Urinary bladder (tissue), 4 donors: Measurements from ENCODE around the gene UHRF2. TPM values are rescaled to one million over a fixed set of nuclear protein-coding genes. Genes with fewer than 3 reads are reported as not detected.
"Not testable (repeated sequence)": the region's sequence is repeated elsewhere in the genome, so short reads cannot be mapped to it uniquely, and the experiment has no call there.

Experiments
- DNase-seq: peaks from one replicate; pipeline ENCODE4 v3.0.0-alpha.2; 2015; ENCODE audit errors: extremely low spot score
- H3K27ac ChIP-seq: one replicate; pipeline ENCODE4 v1.5.1; 2013; ENCODE audit warnings: low read depth, mild to moderate bottlenecking, moderate library complexity
- H3K36me3 ChIP-seq: one replicate; pipeline ENCODE4 v1.6.1; 2013; ENCODE audit warnings: mild to moderate bottlenecking, moderate library complexity; ENCODE audit not compliant: insufficient read depth
- H3K4me1 ChIP-seq: one replicate; pipeline ENCODE4 v1.6.1; 2013; ENCODE audit warnings: mild to moderate bottlenecking, moderate library complexity; ENCODE audit not compliant: insufficient read depth
- H3K4me3 ChIP-seq: one replicate; pipeline ENCODE4 v1.5.1; 2013; ENCODE audit warnings: low read depth, low read length
- WGBS: extraction: QIAGEN DNeasy Blood & Tissue Kit; methylation state at CpG from one replicate; pipeline ENCODE4 v1.1.7; 2013; 5-methylcytosine and 5-hydroxymethylcytosine counted together
- polyA plus RNA-seq: library from polyadenylated mRNA; stranded (reverse); fragments of 200-250 nt; gene quantifications from one replicate; pipeline ENCODE4 v1.2.3, GENCODE V29; 2013
- total RNA-seq: library from RNA; depleted of rRNA; stranded (reverse); fragments of >200 nt; gene quantifications from one replicate; pipeline ENCODE4 v1.2.3, GENCODE V29; 2014
- donor health status: healthy with polysubstance abuse.
- donor health status: healthy.

UHRF2 gene
- total and polyA plus RNA-seq, 2 donors, result 22.3 to 117 TPM

- H3K4me3 ChIP-seq, result no peak overlapping the region
- H3K36me3 ChIP-seq, result no peaks in the 10 kb centered on the region
- no peaks in the 10 kb centered on the region for H3K4me1 ChIP-seq
- H3K27ac ChIP-seq, result no peak overlapping the region
- WGBS, result 13% methylated on average over 1 of the region's 1 CpG
- no peak for DNase-seq
Observed at GRCh38 chr9:6443661-6444060, 30.7 kb downstream of the UHRF2 start.

DNA sequence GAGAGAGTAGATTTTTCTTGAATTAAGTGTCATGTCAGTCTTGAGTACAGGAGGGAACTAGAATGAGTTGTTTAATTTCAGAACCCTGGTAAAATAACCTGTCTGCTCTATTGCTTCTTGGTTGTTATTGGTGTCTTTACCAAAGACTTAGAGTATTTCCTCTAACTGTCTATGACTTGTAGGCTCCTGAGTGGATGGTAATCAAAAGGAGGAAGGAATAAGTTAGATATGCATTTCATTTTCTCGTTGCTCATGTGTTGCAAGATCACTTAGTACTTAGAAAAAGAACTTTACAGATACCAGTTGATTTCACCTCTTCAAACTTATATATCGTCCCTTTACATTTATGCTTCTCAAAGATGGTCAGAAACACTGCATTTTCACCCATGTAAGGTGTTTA is 31.1 kb downstream of the UHRF2 start:
- Histone ChIP-seq H3K4me3 (no peak overlapping the region), H3K27ac (no peak overlapping the region), H3K36me3 (no peaks in the 10 kb centered on the region), H3K4me1 (peaks cover under 1% of the 10 kb centered on the region)
- 77% methylated on average over 2 of the region's 2 CpGs for WGBS
- DNase-seq, result no peak

DNA sequence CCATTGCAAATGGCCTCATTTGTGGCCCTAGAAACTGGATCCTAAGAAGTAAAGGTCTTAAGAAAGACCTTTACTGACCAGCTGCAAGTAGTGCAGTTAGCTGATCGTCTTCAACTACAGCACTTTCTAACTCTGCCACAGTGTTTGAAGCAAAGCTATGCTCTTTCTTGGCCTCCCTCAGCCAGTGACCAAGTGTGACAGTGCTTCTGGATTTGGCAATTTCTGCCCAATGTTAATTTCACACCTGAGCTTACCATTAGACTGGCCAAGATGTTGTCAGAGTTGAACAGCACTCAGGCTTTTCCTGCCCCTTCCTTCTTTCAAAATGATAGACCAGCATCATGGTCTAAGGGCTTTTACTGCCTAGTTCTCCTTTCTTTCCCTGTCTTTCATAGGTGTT is 36.1 kb downstream of the UHRF2 start:
- no peak for DNase-seq
- Histone ChIP-seq H3K4me1 (peaks cover 4% of the 10 kb centered on the region), H3K36me3 (no peaks in the 10 kb centered on the region), H3K27ac (no peak overlapping the region), H3K4me3 (no peak overlapping the region)
- 73% methylated on average over 1 of the region's 1 CpG for WGBS

DNA sequence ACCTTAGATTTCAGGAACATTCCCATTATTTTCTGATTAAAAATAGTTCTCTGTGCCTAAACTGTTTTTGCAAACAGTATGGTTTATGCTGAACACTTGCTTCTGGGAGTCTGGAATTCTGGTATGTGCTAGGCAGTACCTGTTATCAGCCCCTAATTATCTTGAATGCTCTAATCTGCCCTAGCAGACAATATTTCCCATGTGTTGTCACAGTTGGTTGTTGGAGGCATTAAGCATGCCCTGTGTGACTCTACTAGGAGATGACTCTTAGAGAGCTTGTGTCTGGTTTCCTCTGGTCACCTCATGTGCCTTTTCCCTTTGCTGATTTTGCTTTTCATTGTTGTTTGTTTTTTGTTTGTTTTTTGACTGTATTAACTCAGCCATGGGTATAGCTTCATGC is 36.6 kb downstream of the UHRF2 start:
- no peak for DNase-seq
- Histone ChIP-seq H3K27ac (no peak overlapping the region), H3K4me1 (peaks cover 4% of the 10 kb centered on the region), H3K36me3 (no peaks in the 10 kb centered on the region), H3K4me3 (no peak overlapping the region)

DNA sequence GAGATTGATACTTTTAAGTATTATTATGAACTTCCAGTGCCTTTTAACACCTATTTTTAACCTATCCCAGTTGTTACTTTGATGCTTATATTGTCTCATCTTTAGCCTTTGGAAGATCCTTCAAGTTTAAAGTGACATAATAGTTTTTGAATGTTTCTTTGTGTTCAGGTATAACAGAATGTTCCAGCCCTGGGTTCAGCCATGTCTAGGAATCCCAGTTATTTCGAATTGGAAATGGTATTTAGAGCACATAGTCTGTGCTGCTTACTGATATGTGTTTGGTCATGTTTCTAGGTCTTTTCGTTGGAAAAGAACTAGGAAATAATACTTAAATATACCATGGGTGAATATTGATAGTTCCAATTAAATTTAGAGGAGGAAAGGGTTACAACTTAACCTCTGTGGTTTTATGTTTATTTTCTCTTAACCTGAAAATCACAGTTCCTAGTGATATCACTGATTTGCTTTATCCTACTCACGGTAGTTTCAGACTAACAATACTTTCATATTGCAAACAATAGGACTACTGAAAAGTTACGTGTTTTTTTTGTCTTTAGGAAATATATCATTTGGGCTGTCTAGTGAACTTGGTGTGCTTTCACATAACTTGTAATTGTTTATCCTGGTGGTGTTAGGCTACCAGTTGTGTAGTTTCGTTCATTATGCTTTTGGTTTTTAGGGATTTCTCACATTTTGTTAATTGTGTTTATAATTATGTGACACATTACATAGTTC is 37.8 kb downstream of the UHRF2 start:
- WGBS, result 76% methylated on average over 5 of the region's 5 CpGs
- H3K4me1 ChIP-seq, result peaks cover 4% of the 10 kb centered on the region
- no peak for DNase-seq
- no peak overlapping the region for H3K4me3 ChIP-seq
- no peaks in the 10 kb centered on the region for H3K36me3 ChIP-seq
- H3K27ac ChIP-seq, result no peak overlapping the region

DNA sequence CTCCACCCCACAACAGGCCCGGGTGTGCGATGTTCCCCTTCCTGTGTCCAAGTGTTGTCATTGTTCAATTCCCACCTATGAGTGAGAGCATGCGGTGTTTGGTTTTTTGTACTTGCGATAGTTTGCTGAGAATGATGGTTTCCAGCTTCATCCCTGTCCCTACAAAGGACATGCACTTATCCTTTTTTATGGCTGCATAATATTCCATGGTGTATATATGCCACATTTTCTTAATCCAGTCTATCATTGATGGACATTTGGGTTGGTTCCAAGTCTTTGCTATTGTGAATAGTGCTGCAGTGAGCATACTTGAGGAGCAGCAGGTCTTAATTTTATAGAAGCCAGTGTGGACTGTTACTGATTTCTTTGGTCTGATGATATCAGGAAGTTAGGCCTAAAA is 42.3 kb downstream of the UHRF2 start:
- 96% methylated on average over 4 of the region's 4 CpGs for WGBS
- H3K4me3 ChIP-seq, H3K27ac ChIP-seq, H3K36me3 ChIP-seq, H3K4me1 ChIP-seq, DNase-seq: not testable (repeated sequence)

- H3K36me3 ChIP-seq, H3K4me1 ChIP-seq, H3K27ac ChIP-seq, DNase-seq, H3K4me3 ChIP-seq: not testable (repeated sequence)
- 97% methylated on average over 4 of the region's 4 CpGs for WGBS
Observed at GRCh38 chr9:6458704-6459103, 45.7 kb downstream of the UHRF2 start.

DNA sequence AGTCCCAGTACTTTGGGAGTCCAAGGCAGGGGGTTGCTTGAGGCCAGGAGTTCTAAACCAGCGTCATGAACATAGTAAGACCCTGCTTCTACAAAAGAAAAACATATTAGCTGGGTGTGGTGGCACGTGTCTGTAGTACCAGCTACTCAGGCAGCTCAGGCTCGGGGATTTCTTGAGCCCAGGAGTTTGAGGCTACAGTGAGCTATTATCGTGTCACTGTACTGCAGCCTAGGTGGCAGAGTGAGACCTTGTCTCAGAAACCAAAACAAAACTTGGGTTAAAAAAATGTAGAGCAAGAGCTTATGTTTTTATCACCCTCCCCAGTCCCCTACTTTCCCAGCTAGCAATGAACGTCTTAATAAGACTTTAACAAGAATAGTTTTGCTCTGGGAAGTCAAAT is 46.7 kb downstream of the UHRF2 start:
- H3K4me3 ChIP-seq, result no peak overlapping the region
- no peak overlapping the region for H3K27ac ChIP-seq
- H3K36me3 ChIP-seq, result no peaks in the 10 kb centered on the region
- no peaks in the 10 kb centered on the region for H3K4me1 ChIP-seq
- DNase-seq, result no peak
- 86% methylated on average over 5 of the region's 5 CpGs for WGBS

- Histone ChIP-seq H3K4me1 (no peaks in the 10 kb centered on the region), H3K36me3 (no peaks in the 10 kb centered on the region), H3K4me3 (no peak overlapping the region), H3K27ac (no peak overlapping the region)
- DNase-seq, result no peak
- 94% methylated on average over 5 of the region's 5 CpGs for WGBS
Observed at GRCh38 chr9:6460189-6460768, 47.3 kb downstream of the UHRF2 start.

- Histone ChIP-seq H3K36me3 (no peaks in the 10 kb centered on the region), H3K27ac (no peak overlapping the region), H3K4me1 (no peaks in the 10 kb centered on the region), H3K4me3 (no peak overlapping the region)
- 95% methylated on average over 3 of the region's 3 CpGs for WGBS
- no peak for DNase-seq
Observed at GRCh38 chr9:6461619-6462018, 48.6 kb downstream of the UHRF2 start.

- Histone ChIP-seq H3K27ac (no peak overlapping the region), H3K4me3 (no peak overlapping the region), H3K36me3 (no peaks in the 10 kb centered on the region), H3K4me1 (no peaks in the 10 kb centered on the region)
- WGBS, result 91% methylated on average over 6 of the region's 6 CpGs
- no peak for DNase-seq
Observed at GRCh38 chr9:6467006-6467625, 54.1 kb downstream of the UHRF2 start.

DNA sequence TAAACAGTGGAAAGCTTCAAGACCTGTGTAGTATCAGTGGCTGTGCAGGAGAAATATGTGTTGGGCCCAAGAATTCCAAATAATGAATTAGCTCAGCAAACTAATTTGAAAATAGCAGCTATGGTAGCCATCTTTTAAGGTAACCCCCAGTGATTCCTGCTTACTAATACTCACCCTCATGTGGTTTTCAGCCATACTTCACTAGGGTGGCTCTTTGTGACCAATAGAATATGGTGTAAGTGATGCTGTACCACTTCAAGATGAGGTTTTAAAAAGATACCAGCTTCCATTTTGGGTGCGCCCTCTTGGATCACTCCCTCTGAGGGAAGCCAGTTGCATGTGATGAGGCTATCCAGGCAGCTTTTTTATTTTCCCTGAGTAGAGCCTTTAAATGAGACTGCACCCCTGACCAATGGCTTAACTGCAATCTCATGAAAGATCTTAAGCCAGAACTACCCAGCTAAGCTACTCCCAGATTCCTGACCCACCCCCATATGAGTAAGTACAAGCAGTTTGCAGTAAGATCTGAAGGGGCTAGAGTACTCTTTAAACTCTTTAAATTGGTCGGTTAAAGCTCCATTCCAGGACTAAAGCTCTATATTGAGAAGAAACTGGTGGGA is 58.3 kb downstream of the UHRF2 start:
- Histone ChIP-seq H3K4me1 (no peaks in the 10 kb centered on the region), H3K4me3 (no peak overlapping the region), H3K27ac (no peak overlapping the region), H3K36me3 (peaks cover 3% of the 10 kb centered on the region)
- DNase-seq, result no peak
- WGBS, result 75% methylated on average over 2 of the region's 2 CpGs

- DNase-seq, result no peak
- WGBS, result 84% methylated on average over 2 of the region's 2 CpGs
- peaks cover 3% of the 10 kb centered on the region for H3K36me3 ChIP-seq
- H3K4me1 ChIP-seq, result no peaks in the 10 kb centered on the region
- H3K27ac ChIP-seq, result no peak overlapping the region
- no peak overlapping the region for H3K4me3 ChIP-seq
Observed at GRCh38 chr9:6473151-6473550, 60.2 kb downstream of the UHRF2 start.

GRCh38 chr9:6479959-6480358 is 67.0 kb downstream of the UHRF2 start:
- Histone ChIP-seq H3K4me1 (no peaks in the 10 kb centered on the region), H3K27ac (no peak overlapping the region), H3K36me3 (peaks cover 10% of the 10 kb centered on the region), H3K4me3 (no peak overlapping the region)
- no peak for DNase-seq
- WGBS, result 65% methylated on average over 2 of the region's 2 CpGs
